Brain microvascular endothelial cell (primary cell): Measurements from ENCODE around the gene ZNF783.
"Not testable (repeated sequence)": the region's sequence is repeated elsewhere in the genome, so short reads cannot be mapped to it uniquely, and the experiment has no call there.

ENCODE experiments used
- DNase-seq: peaks from one replicate; pipeline ENCODE4 v3.0.0-alpha.2; 2020
- H3K27ac ChIP-seq: fragments of 250-450 bp; sonication (Bioruptor Pico); 2 replicates; pipeline ENCODE4 v1.5.1; 2020; ENCODE audit warnings: mild to moderate bottlenecking, moderate library complexity
- H3K27me3 ChIP-seq: fragments of 250-450 bp; sonication (Bioruptor Pico); replicated peaks from 2 replicates; pipeline ENCODE4 v1.5.1; 2020; ENCODE audit warnings: mild to moderate bottlenecking
- H3K36me3 ChIP-seq: fragments of 250-450 bp; sonication (Bioruptor Pico); replicated peaks from 2 replicates; pipeline ENCODE4 v1.5.1; 2020; ENCODE audit warnings: mild to moderate bottlenecking
- H3K4me3 ChIP-seq: 2 replicates; pipeline ENCODE4 v1.5.1; 2011; ENCODE audit warnings: low read depth, mild to moderate bottlenecking, control low read depth, low read length, moderate library complexity
- in situ Hi-C: cut with HindIII; loops from 2 replicates; pipeline ENCODE4 v1.10.0; 2017; ENCODE audit warnings: low sequenced_read_pairs, low pct_ligation_motif_present
- TF ChIP-seq, protein P1 (sequence below): IDR thresholded peaks from 2 replicates; pipeline ENCODE4 v1.5.1; 2011; ENCODE audit warnings: low read depth, mild to moderate bottlenecking, moderate library complexity, low read length, control low read depth, inconsistent platforms; ENCODE audit errors: missing control alignments

ZNF783 gene

DNA sequence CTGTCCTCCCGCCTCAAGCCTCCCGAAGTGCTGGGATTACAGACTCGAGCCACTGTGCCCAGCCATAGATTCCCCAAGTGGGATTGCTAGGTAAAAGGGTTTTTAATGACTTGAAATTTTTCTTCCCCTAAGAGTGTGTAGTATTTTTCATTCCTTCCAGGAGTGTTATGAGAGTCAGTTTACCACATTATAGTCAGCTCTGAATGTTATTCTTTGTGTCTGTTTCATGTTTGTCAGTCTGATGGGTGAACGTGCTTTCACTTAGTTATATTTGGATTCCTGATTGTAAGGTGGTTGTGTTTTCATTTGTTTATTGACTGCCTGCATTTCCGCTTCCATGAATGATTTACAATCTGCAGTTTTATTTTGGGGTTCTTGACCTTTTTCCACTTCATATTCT is 16.3 kb upstream of the ZNF783 start:
- no peak overlapping the region for H3K27ac ChIP-seq
- H3K4me3 ChIP-seq, result no peak overlapping the region

DNA sequence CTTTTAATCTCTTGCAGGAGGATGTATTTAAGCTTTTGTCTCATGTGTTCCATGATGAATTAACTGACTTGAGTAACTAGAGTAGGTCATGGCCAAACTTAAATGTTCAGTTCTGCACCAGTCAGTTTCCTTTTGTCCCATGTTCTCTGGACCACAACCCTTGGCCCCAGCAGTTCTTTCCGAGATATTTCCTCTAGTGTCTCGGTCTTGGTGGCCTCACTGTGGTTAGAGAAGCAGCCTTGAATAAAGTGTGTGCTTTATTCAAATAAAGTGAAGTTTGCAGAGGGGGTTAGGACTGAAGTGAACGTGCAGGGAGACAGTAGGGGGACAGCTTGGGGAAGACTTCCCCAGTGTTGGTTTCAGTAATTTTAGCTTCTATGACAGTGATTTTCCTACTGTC is 13.2 kb upstream of the ZNF783 start:
- Histone ChIP-seq H3K27me3 (no peaks in the 10 kb centered on the region), H3K36me3 (peaks cover 21% of the 10 kb centered on the region), H3K4me3 (no peak overlapping the region), H3K27ac (no peak overlapping the region)
- DNase-seq, result no peak
- in situ Hi-C loops, result no loop called here
- TF ChIP-seq, protein P1, sequence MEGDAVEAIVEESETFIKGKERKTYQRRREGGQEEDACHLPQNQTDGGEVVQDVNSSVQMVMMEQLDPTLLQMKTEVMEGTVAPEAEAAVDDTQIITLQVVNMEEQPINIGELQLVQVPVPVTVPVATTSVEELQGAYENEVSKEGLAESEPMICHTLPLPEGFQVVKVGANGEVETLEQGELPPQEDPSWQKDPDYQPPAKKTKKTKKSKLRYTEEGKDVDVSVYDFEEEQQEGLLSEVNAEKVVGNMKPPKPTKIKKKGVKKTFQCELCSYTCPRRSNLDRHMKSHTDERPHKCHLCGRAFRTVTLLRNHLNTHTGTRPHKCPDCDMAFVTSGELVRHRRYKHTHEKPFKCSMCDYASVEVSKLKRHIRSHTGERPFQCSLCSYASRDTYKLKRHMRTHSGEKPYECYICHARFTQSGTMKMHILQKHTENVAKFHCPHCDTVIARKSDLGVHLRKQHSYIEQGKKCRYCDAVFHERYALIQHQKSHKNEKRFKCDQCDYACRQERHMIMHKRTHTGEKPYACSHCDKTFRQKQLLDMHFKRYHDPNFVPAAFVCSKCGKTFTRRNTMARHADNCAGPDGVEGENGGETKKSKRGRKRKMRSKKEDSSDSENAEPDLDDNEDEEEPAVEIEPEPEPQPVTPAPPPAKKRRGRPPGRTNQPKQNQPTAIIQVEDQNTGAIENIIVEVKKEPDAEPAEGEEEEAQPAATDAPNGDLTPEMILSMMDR, result no peak

More for the DNA sequence above, 16.3 kb upstream of the ZNF783 start:
- in situ Hi-C loops, result no loop called here
- peaks cover 3% of the 10 kb centered on the region for H3K36me3 ChIP-seq
- TF ChIP-seq, protein P1, result no peak
- H3K27me3 ChIP-seq, result no peaks in the 10 kb centered on the region
- no peak for DNase-seq

DNA sequence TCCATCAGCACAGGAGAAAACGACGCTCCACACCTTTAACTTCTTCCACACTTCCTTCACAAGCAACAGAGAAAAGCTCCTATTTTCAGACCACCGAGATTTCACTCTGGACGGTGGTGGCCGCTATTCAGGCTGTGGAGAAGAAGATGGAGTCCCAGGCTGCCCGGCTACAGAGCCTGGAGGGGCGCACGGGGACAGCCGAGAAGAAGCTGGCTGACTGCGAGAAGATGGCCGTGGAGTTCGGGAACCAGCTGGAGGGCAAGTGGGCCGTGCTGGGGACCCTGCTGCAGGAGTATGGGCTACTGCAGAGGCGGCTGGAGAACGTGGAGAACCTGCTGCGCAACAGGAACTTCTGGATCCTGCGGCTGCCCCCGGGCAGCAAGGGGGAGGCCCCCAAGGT is 11.8 kb upstream of the ZNF783 start:
- peaks cover 24% of the 10 kb centered on the region for H3K36me3 ChIP-seq
- in situ Hi-C loops, H3K27ac ChIP-seq, H3K27me3 ChIP-seq, DNase-seq, H3K4me3 ChIP-seq: not testable (repeated sequence)

DNA sequence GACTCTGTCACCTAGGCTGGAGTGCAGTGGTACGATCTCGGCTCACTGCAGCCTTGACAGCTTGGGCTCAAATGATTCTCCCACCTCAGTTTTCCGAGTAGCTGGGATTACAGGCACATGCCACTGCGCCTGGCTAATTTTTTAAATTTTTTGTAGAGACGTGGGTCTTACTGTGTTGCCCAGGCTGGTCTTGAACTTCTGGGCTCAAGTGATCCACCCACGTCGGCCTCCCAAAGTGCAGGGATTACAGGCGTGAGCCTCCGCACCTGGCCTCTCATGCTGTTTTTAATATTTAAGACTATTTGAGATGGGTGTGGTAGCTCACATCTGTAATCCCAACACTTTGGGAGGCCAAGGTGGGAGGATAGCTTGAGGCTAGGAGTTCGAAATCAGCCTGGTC is 10.5 kb upstream of the ZNF783 start:
- DNase-seq, H3K27me3 ChIP-seq, H3K4me3 ChIP-seq, in situ Hi-C loops, H3K27ac ChIP-seq: not testable (repeated sequence)
- peaks cover 24% of the 10 kb centered on the region for H3K36me3 ChIP-seq

DNA sequence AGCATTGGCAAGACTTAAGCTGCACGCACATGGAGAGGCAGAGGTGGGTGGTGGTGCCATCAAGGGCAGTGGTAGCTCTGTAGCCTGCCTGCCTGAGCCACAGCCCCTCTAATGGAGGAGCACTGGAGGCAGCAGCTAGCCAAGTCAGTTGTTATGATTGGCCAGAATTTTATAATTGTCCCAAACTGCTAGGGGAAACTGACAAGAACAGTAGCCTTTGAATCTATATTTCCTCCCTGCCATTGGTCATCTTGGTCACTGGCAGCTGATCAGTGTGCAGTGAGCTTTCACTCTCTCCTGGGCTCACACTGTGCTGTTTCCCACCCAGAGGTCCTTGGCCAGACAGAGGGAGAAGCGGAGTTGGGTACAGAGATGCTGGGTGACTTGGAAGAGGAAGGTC is 9.6 kb upstream of the ZNF783 start:
- in situ Hi-C loops, result no loop called here
- TF ChIP-seq, protein P1, result no peak
- no peak overlapping the region for H3K27ac ChIP-seq
- DNase-seq, result no peak
- H3K27me3 ChIP-seq, result no peaks in the 10 kb centered on the region
- peaks cover 24% of the 10 kb centered on the region for H3K36me3 ChIP-seq
- no peak overlapping the region for H3K4me3 ChIP-seq

DNA sequence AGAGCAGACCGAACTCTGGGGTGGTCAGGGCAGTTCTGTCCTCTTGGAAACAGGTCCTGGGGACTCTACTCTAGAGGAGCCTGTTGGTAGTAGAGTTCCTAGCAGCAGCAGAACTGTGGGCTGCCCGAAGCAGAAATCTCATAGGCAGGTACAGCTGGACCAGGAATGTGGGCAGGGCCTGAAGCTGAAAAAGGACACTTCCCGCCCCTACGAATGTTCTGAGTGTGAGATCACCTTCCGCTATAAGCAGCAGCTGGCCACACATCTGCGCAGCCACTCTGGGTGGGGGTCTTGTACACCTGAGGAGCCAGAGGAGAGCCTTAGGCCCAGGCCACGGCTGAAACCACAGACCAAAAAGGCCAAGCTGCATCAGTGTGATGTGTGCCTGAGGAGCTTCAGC is 8.3 kb upstream of the ZNF783 start:
- in situ Hi-C loops, result no loop called here
- Histone ChIP-seq H3K27ac (no peak overlapping the region), H3K36me3 (peaks cover 24% of the 10 kb centered on the region), H3K4me3 (no peak overlapping the region), H3K27me3 (no peaks in the 10 kb centered on the region)
- DNase-seq, result no peak
- TF ChIP-seq, protein P1, result no peak

DNA sequence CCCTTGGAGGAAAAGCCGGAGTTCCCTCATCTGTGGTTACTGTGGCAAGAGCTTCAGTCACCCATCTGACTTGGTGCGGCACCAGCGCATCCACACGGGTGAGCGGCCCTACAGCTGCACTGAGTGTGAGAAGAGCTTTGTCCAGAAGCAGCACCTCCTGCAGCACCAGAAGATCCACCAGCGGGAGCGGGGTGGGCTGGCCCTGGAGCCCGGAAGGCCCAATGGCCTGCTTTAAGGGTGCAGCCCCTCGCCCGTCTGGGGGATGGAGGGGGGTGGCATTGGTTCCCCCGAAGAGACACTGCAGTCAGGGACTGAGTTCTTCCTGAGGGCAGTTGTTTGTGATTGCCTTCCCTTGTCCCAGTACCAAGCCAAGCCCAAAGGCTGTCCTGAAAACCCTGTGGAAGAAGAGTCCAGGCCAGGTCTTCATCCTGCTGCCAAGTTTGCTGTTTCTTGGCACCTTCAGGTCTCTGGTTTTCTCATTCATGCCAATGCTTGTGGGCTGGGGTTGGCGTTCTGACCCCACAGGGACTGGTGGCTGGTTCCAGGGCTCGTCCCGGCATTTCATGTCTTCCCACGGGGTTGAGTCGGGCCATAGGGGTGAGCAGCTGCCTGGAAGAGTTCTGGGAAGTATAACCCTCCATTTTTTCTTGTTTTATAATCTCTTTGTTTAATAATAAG is 7.7 kb upstream of the ZNF783 start:
- in situ Hi-C loops, result no loop called here
- Histone ChIP-seq H3K27ac (no peak overlapping the region), H3K36me3 (peaks cover 24% of the 10 kb centered on the region), H3K4me3 (no peak overlapping the region), H3K27me3 (no peaks in the 10 kb centered on the region)
- TF ChIP-seq, protein P1, result no peak
- DNase-seq, result no peak
